Activated T-cell treated with anti-CD3 and anti-CD28 coated beads, Interleukin-2, amount 50 U/mL, for 72 hours (primary cell): ENCODE measurements around the gene SMYD3. TPM values are rescaled to one million over a fixed set of nuclear protein-coding genes. Genes with fewer than 3 reads are reported as not detected.
"Not testable (repeated sequence)": the region's sequence is repeated elsewhere in the genome, so short reads cannot be mapped to it uniquely, and the experiment has no call there.

Experiments
- ATAC-seq, 2 donors: fragments of 150-1000 bp; cut with Tn5 transposase; replicated peaks in 1 of 2; 2 replicates each; pipeline ENCODE4 v1.10.0; 2021; ENCODE audit warnings: moderate library complexity in 2 of 2, mild to moderate bottlenecking in 1 of 2
- DNase-seq, 2 donors: peaks; one replicate each; pipeline ENCODE4 v3.0.0; 2021 to 2022; ENCODE audit warnings: mixed read lengths in 1 of 2
- H3K27ac Mint-ChIP-seq: one replicate; pipeline ENCODE4 v1.8.0; 2022; ENCODE audit warnings: mild to moderate bottlenecking, moderate library complexity, mixed read lengths
- H3K27me3 Mint-ChIP-seq: one replicate; pipeline ENCODE4 v1.8.0; 2022; ENCODE audit warnings: low read depth, mixed read lengths
- H3K36me3 Mint-ChIP-seq, 2 donors: one replicate each; pipeline ENCODE4 v1.8.0; 2022; ENCODE audit warnings: mixed read lengths in 2 of 2, mild to moderate bottlenecking in 1 of 2; ENCODE audit not compliant: insufficient read depth in 2 of 2
- H3K4me1 Mint-ChIP-seq: one replicate; pipeline ENCODE4 v1.8.0; 2022; ENCODE audit warnings: low read depth, mixed read lengths
- H3K4me3 Mint-ChIP-seq, 2 donors: one replicate each; pipeline ENCODE4 v1.8.0; 2022; ENCODE audit warnings: mild to moderate bottlenecking in 2 of 2, mixed read lengths in 2 of 2, moderate library complexity in 2 of 2
- H3K9me3 Mint-ChIP-seq, 2 donors: one replicate each; pipeline ENCODE4 v1.8.0; 2022; ENCODE audit warnings: mixed read lengths in 2 of 2
- total RNA-seq, 2 donors: library from RNA; stranded (reverse); gene quantifications; one replicate each; pipeline ENCODE4 v1.2.3, GENCODE V29; 2022

Gene SMYD3
- total RNA-seq, 2 donors from 2014 or later = 19.1 to 21.0 TPM

DNA sequence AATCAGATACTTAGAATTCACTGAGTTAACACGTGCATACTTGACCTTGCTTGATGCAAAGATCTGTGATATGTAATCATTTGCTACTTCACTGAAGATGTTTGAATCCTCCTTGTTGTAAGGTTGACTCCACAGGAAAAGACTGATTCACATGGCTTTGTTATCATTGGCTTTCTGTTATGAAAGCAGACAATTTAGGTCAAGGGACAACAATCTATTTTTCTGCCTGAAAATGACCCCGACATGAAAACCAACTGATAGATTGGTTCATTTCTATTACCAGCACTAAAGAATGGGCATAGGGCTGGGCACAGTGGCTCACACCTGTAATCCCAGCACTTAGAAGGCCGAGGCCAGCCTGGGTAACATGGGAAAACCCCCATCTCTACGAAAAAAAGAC lies 546.9 kb downstream of the SMYD3 start:
- ATAC-seq (no peak), DNase-seq (no peak)
- H3K9me3 Mint-ChIP-seq = no peaks in the 10 kb centered on the region
- no peak overlapping the region for H3K4me3 Mint-ChIP-seq
- H3K27ac Mint-ChIP-seq = no peak overlapping the region
- no peaks in the 10 kb centered on the region for H3K27me3 Mint-ChIP-seq
- H3K36me3 Mint-ChIP-seq = no peaks in the 10 kb centered on the region
- H3K4me1 Mint-ChIP-seq = peaks cover 6% of the 10 kb centered on the region

DNA sequence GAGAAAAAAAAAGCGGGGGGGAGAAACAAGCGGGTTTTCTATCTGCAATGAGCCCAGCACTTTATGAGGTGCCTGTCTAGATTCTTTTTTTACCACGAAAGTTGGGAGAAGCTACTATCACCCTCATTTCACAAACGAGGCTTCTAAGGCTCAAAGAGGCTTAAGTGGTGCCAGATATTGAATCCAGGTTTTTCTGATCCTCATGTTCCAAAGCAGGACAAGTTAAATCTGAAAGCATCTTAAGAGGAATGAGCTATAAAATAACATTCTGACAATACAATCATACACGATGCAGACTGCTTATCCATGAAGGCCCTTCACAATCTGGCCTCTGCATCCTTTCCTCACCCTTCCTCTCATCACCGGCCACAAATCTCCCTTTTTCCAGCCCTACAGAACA lies 549.1 kb downstream of the SMYD3 start:
- no peak overlapping the region for H3K4me3 Mint-ChIP-seq
- no peak for ATAC-seq

DNA sequence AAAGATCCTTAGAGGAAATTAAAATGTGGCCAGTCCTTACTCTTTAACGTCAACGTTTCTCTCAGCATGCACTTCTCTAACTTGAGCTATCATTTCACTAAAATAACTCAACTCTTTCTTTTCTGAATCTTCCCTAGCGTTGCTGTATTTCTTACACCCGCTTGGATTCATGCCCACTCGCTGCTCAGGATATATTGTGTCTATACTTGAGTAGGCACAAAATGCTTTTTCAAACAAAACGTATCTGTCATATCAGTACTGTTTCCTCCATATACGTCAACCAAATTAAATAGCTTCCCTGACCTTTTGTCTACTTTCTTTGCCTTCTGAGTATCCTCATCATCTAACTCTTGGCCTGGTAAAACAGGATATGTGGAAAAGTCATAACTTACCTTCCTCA lies 549.7 kb downstream of the SMYD3 start:
- ATAC-seq = no peak
- no peaks in the 10 kb centered on the region for H3K9me3 Mint-ChIP-seq
- H3K4me1 Mint-ChIP-seq = peaks cover 16% of the 10 kb centered on the region
- no peak for DNase-seq
- no peak overlapping the region for H3K4me3 Mint-ChIP-seq
- no peak overlapping the region for H3K27ac Mint-ChIP-seq
- H3K27me3 Mint-ChIP-seq = no peaks in the 10 kb centered on the region
- no peaks in the 10 kb centered on the region for H3K36me3 Mint-ChIP-seq

More for the DNA sequence above, 549.1 kb downstream of the SMYD3 start:
- Mint-ChIP-seq H3K27me3 (no peaks in the 10 kb centered on the region), H3K27ac (no peak overlapping the region), H3K4me1 (peaks cover 11% of the 10 kb centered on the region), H3K9me3 (no peaks in the 10 kb centered on the region), H3K36me3 (no peaks in the 10 kb centered on the region)
- DNase-seq = no peak

DNA sequence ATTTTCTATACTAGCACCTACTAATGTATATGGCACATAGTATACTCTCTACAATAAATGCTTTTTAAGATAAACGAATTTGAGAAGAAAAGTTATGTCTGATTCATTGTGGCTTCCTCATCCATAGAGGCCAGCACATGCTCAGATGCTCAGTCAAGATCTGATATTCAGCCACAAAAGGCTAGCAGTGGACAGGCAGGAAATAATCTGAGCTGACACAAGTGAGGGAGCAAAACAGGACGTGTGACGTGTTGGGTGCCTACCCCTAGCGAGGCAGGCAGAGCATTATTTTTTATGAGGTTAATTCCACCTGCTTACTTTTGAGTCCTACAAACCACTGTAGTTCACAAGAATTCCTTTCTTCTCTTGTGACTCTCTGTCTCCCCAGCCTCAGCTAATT lies 550.9 kb downstream of the SMYD3 start:
- Mint-ChIP-seq H3K36me3 (no peaks in the 10 kb centered on the region), H3K9me3 (no peaks in the 10 kb centered on the region), H3K27me3 (no peaks in the 10 kb centered on the region), H3K4me1 (peaks cover 15% of the 10 kb centered on the region), H3K4me3 (no peak overlapping the region), H3K27ac (no peak overlapping the region)
- DNase-seq (peak; percentile 19 to 44), ATAC-seq (peak; percentile 64 to 79)

DNA sequence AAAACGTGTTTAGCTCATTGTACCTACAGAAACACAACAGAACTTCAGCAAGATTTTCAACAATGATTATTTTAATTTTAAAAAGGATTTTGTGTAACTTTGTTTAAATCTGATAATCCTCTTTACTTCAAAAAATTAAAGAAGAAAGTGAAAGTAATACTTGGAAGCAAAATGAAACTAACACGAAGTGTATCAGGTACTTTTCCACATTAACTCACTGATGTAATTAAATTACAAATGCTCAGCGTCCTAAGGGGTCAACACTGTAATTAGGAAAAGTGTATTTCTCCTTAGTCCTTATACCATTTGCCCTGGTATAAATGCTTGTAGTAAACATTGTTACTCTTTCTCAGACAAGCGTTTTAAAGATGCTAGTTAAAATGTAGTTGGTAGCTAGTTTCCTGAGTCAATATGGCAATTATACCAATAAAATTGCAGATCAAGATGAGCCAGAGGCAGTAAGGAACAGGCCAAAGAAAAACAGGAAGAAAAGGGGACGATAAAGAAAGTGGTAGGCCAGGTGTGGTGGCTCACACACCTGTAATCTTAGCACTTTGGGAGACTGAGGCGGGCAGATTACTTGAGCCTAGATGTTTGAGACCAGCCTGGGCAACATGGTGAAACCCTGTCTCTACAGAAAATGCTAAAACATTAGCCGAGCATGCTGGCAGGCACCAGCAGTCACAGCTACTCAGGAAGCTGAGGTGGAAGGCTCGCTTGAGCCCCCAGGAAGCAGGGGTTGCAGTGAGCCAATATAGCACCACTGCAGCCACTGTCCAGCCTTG lies 553.0 kb downstream of the SMYD3 start:
- Mint-ChIP-seq H3K27me3 (no peaks in the 10 kb centered on the region), H3K9me3 (no peaks in the 10 kb centered on the region), H3K27ac (peak overlapping the region; percentile 91), H3K36me3 (no peaks in the 10 kb centered on the region), H3K4me1 (peaks cover 10% of the 10 kb centered on the region), H3K4me3 (peak overlapping the region; percentile 76 to 84)
- ATAC-seq (peak; percentile 33 to 45), DNase-seq (peak in 1 of 2 donors; percentile 28)

DNA sequence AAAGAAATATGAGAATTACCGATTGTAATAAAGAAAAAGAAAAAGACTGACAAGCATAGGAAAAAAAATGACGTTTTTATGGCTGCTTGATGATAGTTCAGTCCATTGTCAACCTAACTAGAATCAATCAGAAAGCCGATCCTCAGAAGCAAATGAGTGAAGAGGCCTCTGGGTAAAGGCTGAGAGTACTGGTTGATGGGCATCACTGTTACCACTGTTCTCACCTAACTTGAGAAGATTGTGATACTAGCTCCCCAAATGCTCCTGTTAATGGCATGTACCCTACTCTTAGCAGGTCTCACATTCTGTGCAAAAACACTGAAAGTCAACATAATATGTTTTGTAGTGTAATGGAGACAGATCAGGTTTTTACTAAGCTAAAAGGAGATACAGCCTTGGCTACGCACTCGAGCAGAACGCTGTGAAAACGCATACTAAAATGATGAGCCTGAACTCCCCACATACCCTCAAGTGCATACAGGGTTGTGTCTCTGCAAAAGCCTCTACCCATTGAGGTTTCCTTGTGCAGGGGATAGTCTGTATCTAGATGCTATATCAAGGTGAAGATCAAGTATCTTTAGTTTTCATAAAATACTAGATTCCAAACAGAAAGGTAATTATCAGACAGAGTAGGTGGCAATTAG lies 554.6 kb downstream of the SMYD3 start:
- Mint-ChIP-seq H3K9me3 (no peaks in the 10 kb centered on the region), H3K27me3 (no peaks in the 10 kb centered on the region), H3K27ac (peak overlapping the region; percentile 91), H3K36me3 (no peaks in the 10 kb centered on the region), H3K4me1 (peaks cover 10% of the 10 kb centered on the region), H3K4me3 (peak overlapping the region; percentile 76 to 84)
- ATAC-seq (no peak), DNase-seq (no peak)

DNA sequence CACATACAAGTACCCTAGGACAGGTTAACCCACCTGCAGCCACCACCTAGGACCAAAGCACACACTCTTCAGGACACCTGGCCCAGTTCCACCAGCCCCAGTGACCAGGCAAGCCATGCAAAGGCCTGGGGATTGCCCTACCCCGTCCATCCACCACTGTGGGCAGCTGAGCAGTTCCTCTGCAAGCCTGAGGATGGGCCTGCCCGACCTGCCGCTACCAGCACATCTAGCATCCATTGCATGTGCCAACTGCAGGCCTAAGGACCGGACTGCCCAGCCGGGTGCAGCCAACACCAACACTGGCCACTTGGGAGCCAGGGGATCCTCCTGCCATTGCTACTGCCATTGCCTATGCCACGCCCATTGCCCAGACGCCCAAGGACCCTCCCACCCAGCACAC lies 558.3 kb downstream of the SMYD3 start:
- Mint-ChIP-seq H3K27me3 (no peaks in the 10 kb centered on the region), H3K4me3 (no peak overlapping the region), H3K4me1 (peaks cover 10% of the 10 kb centered on the region), H3K27ac (no peak overlapping the region), H3K9me3 (peaks cover 0 to 1% of the 10 kb centered on the region in 2 donors), H3K36me3 (peaks cover 0 to 1% of the 10 kb centered on the region in 2 donors)
- DNase-seq (no peak), ATAC-seq (no peak)

DNA sequence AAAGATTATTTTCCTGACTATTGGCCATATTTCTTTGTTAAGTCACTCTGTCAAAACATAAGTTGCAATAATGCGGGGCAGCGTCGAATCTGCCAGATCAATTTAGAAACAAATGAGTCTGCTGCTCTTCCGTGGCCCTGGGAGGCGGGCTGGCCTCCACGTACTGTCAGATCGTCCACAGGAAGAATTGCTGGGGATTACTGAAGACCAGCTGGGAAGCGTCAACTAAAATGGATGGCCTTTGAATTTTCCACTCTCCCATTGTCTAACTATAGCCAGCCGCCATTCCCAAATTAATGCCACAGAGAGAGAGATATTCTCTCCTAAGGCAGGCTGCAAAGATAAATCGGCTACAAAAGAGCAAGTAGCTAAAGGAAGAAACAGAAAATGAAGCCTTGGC lies 560.2 kb downstream of the SMYD3 start:
- peaks cover 15% of the 10 kb centered on the region for H3K4me1 Mint-ChIP-seq
- no peaks in the 10 kb centered on the region for H3K27me3 Mint-ChIP-seq
- H3K9me3 Mint-ChIP-seq = peaks cover 0 to 1% of the 10 kb centered on the region in 2 donors
- peaks cover 0 to 1% of the 10 kb centered on the region in 2 donors for H3K36me3 Mint-ChIP-seq
- no peak overlapping the region for H3K27ac Mint-ChIP-seq
- ATAC-seq (no peak), DNase-seq (no peak)
- H3K4me3 Mint-ChIP-seq = no peak overlapping the region

DNA sequence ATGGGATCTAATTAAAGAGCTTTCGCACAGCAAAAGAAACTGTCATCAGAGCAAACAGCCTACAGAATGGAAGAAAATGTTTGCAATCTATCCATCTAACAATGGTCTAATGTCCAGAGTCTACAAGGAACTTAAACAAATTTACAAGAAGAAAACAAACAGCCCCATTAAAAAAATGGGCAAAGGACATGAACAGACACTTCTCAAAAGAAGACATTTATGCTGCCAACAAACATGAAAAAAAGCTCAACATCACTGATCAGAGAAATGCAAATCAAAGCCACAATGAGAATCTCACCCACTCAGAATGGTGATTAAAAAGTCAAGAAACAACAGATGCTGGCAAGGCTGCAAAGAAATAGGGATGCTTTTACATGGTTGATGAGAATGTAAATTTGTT lies 561.9 kb downstream of the SMYD3 start:
- H3K36me3 Mint-ChIP-seq, H3K9me3 Mint-ChIP-seq, H3K27me3 Mint-ChIP-seq, H3K4me3 Mint-ChIP-seq, H3K27ac Mint-ChIP-seq, DNase-seq, ATAC-seq: not testable (repeated sequence)
- H3K4me1 Mint-ChIP-seq = peaks cover 15% of the 10 kb centered on the region

DNA sequence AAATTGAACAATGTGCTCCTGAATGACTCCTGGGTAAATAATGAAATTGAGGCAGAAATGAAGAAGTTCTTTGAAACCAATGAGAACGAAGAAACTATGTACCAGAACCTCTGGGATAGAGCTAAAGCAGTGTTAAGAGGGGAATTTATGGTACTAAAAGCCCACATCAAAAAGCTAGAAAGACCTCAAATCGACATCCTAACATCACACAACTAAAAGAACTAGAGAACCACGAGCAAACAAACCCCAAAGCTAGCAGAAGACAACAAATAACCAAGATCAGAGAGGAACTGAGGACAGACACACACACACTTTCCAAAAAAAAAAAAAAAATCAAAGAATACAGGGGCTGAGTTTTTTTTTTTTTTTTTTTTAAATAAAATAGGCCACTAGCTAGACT lies 564.2 kb downstream of the SMYD3 start:
- H3K27me3 Mint-ChIP-seq = no peaks in the 10 kb centered on the region
- peaks cover 0 to 1% of the 10 kb centered on the region in 2 donors for H3K36me3 Mint-ChIP-seq
- peaks cover 15% of the 10 kb centered on the region for H3K4me1 Mint-ChIP-seq
- ATAC-seq = no peak
- H3K9me3 Mint-ChIP-seq = peaks cover 0 to 1% of the 10 kb centered on the region in 2 donors
- H3K4me3 Mint-ChIP-seq = peak overlapping the region in 1 of 2 donors; percentile 1
- no peak overlapping the region for H3K27ac Mint-ChIP-seq
- DNase-seq = no peak

- not testable (repeated sequence) for ATAC-seq, H3K27ac Mint-ChIP-seq, H3K9me3 Mint-ChIP-seq, H3K27me3 Mint-ChIP-seq, H3K4me3 Mint-ChIP-seq, DNase-seq, H3K36me3 Mint-ChIP-seq
- H3K4me1 Mint-ChIP-seq = peaks cover 15% of the 10 kb centered on the region
Measured at GRCh38 chr1:245941771-245942170, 565.3 kb downstream of the SMYD3 start.

DNA sequence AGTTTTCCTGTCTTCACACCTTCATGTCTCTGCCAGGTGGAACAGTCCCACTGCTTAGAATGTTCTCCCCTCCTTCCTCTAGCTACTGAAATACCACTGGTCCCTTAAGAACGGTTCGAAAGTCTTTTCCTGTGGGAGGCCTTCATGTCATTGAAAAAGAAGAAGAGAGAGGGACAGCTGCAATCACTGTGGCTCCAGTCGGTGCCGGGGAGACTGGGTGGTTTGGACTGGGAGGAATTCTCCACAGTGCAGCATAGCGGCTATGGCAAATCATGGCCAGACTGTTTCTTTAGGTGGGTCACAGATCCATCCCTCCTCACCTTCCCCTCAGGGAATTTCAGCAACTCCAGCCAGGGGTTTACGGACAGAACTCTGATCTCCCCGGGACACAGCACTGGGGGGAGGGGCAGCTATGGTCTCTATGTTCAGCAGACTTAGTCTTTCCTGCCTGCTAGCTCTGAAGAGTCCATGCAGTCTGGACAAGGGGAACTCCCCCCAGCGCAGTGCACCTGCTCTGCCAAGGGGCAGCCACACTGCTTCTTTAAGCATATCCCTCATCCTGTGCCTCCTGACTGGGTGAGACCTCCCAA lies 567.2 kb downstream of the SMYD3 start:
- Mint-ChIP-seq H3K27me3 (no peaks in the 10 kb centered on the region), H3K9me3 (peaks cover 0 to 1% of the 10 kb centered on the region in 2 donors), H3K27ac (no peak overlapping the region), H3K4me3 (no peak overlapping the region), H3K36me3 (peaks cover 0 to 1% of the 10 kb centered on the region in 2 donors), H3K4me1 (peaks cover 15% of the 10 kb centered on the region)
- ATAC-seq (no peak), DNase-seq (no peak)

- peaks cover 12% of the 10 kb centered on the region for H3K4me1 Mint-ChIP-seq
- H3K27ac Mint-ChIP-seq = no peak overlapping the region
- no peaks in the 10 kb centered on the region for H3K27me3 Mint-ChIP-seq
- DNase-seq (no peak), ATAC-seq (no peak)
- no peaks in the 10 kb centered on the region for H3K36me3 Mint-ChIP-seq
- no peak overlapping the region for H3K4me3 Mint-ChIP-seq
- no peaks in the 10 kb centered on the region for H3K9me3 Mint-ChIP-seq
Measured at GRCh38 chr1:245938046-245938435, 569.0 kb downstream of the SMYD3 start.
